ENCODE data around the gene TMEM244. TPM values are rescaled to one million over a fixed set of nuclear protein-coding genes. Genes with fewer than 3 reads are reported as not detected.
"Not testable (repeated sequence)": the region's sequence is repeated elsewhere in the genome, so short reads cannot be mapped to it uniquely, and the experiment has no call there.

The TMEM244 gene
- total and polyA plus RNA-seq, 11 donors, result not detected

DNA sequence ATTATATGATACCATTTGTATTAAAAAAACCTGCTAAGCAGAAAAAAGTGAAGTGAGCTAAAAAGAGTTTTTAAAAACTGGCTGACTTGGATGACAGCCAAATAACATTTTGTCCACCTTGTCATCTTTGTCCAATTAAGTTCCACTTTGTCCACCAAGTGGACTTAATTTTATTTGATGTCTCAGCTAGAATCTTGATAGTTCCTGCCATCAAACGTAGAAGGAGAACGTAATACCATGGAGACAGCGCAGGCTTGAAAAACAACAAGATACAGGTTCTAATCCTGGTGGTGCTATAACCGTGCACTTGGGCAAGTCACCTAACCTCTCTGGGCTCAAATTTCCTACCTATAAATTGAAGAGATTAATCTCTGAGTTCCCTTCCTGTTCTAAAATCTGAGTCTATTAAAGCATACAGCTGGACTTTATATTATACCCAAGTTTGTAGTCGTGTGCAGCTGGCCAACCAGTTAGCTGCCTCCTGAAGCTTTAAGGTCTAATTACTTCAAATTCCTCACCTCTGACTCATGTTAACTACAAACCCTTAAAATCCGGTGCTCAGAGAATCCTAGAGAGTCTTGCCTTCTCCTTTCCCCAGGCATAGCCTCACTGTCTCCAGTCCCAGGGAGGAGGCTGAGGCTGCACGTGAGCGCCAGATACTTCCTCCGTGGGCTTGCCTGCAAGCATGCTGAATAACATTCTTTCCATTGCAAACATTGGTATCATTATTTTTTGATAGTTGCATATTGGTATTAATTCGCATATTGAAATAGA, 16.8 kb downstream of the TMEM244 start:
- no peaks in the 10 kb centered on the region for H3K4me1 ChIP-seq
- TF ChIP-seq POLR2A (IDR thresholded peaks at IDR 0.05), result no peak
- TF ChIP-seq, protein P1, sequence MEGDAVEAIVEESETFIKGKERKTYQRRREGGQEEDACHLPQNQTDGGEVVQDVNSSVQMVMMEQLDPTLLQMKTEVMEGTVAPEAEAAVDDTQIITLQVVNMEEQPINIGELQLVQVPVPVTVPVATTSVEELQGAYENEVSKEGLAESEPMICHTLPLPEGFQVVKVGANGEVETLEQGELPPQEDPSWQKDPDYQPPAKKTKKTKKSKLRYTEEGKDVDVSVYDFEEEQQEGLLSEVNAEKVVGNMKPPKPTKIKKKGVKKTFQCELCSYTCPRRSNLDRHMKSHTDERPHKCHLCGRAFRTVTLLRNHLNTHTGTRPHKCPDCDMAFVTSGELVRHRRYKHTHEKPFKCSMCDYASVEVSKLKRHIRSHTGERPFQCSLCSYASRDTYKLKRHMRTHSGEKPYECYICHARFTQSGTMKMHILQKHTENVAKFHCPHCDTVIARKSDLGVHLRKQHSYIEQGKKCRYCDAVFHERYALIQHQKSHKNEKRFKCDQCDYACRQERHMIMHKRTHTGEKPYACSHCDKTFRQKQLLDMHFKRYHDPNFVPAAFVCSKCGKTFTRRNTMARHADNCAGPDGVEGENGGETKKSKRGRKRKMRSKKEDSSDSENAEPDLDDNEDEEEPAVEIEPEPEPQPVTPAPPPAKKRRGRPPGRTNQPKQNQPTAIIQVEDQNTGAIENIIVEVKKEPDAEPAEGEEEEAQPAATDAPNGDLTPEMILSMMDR (IDR thresholded peaks at IDR 0.05), result no peak
- H3K27me3 ChIP-seq, result peaks cover 0 to 4% (median 0%) of the 10 kb centered on the region in 9 donors
- whole genome bisulfite sequencing, 4 donors, result 54 to 63% (median 61%) methylated on average over 10 of the region's 10 CpGs
- no peaks in the 10 kb centered on the region for H3K9me3 ChIP-seq
- H3K4me3 ChIP-seq, result no peak overlapping the region
- no peak for DNase-seq
- intact Hi-C loops (cut with DNase I), result no loop called here
- H3K36me3 ChIP-seq, result no peaks in the 10 kb centered on the region
- H3K27ac ChIP-seq, result no peak overlapping the region
- ATAC-seq, result no peak

DNA sequence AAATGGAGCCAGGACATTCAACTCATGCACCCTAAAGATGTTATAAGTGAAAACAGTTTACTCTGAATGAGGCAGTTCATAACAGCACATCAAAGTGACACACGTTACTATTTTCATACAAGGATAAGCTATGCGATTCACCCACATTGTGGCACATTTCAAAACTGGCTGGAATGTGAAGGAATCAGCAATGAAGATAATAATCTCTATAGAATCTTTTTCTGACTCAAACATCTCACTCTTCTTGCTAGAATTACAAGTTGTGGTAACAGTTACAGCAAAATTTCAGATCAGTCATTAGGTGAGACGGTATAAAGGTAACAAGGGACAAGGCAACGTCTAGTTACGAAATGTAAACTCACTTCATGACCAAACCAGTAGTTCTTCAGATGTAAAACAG, 17.5 kb downstream of the TMEM244 start:
- Histone ChIP-seq H3K9me3 (no peaks in the 10 kb centered on the region), H3K27me3 (peaks cover 0 to 4% (median 0%) of the 10 kb centered on the region in 9 donors), H3K4me1 (no peaks in the 10 kb centered on the region), H3K27ac (no peak overlapping the region), H3K36me3 (no peaks in the 10 kb centered on the region), H3K4me3 (no peak overlapping the region)
- intact Hi-C loops (cut with DNase I), result no loop called here
- DNase-seq, result no peak
- ATAC-seq, result no peak
- TF ChIP-seq, protein P1 (IDR thresholded peaks at IDR 0.05), result no peak
- no peak for TF ChIP-seq POLR2A (IDR thresholded peaks at IDR 0.05)
- WGBS, 4 donors, result 84 to 93% (median 88%) methylated on average over 5 of the region's 5 CpGs

DNA sequence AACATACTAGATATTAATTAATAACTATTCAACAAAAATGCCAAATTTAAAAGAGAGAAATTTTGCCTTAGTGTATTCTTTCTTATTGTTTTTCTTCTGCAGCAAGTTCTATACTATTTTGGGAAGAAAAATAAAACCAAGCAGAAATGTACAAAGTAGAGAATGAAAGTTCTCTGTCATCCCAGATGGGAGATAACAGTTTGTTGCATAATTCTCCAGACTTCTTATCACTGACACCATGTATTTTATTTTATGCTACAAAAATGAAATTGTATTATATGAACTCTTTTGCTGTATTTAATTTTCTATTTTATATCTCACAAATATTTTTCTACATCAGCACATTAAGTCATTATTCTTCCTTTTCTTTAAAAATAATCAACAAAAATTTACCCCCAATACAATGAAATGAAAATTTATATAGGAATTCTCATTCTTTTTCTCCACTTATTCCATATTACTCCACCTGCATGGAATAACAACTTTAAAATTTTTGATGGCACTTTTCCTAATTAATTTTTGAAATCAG, 18.2 kb downstream of the TMEM244 start:
- peaks cover 0 to 2% (median 0%) of the 10 kb centered on the region in 12 donors for H3K9me3 ChIP-seq
- no peak for ATAC-seq
- intact Hi-C loops (cut with DNase I), result no loop called here
- H3K4me1 ChIP-seq, result no peaks in the 10 kb centered on the region
- H3K27me3 ChIP-seq, result peaks cover 0 to 4% (median 0%) of the 10 kb centered on the region in 9 donors
- no peak overlapping the region for H3K27ac ChIP-seq
- no peak overlapping the region for H3K4me3 ChIP-seq
- H3K36me3 ChIP-seq, result no peaks in the 10 kb centered on the region
- DNase-seq, result no peak
- TF ChIP-seq, protein P1 (IDR thresholded peaks at IDR 0.05), result no peak
- TF ChIP-seq POLR2A (IDR thresholded peaks at IDR 0.05), result no peak

DNA sequence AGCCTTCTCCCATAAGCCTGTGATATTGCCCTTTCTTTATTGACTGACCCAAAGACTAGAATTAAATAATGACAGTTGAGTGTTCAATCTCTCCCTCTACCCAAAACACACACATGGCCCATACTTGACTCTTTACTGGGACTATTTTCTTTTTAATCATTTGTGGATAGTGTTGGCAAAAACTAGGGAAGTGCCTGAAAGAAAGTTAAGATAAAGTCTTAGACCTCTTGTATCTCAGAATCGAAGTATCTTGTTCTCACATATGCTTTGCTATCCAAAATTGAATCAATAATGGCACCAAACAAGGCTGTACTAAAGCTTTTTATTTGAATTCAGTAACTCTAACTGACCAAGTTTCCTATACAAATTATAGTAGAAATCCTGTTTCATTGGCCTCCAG, 19.0 kb downstream of the TMEM244 start:
- Histone ChIP-seq H3K27ac (no peak overlapping the region), H3K4me1 (no peaks in the 10 kb centered on the region), H3K4me3 (no peak overlapping the region), H3K36me3 (no peaks in the 10 kb centered on the region), H3K9me3 (peaks cover 0 to 8% (median 0%) of the 10 kb centered on the region in 12 donors), H3K27me3 (peaks cover 0 to 4% (median 0%) of the 10 kb centered on the region in 9 donors)
- 57 to 67% (median 63%) methylated on average over 1 of the region's 1 CpG for WGBS, 4 donors
- TF ChIP-seq, protein P1 (IDR thresholded peaks at IDR 0.05), result no peak
- no peak for TF ChIP-seq POLR2A (IDR thresholded peaks at IDR 0.05)
- DNase-seq, result no peak
- ATAC-seq, result no peak
- intact Hi-C loops (cut with DNase I), result no loop called here

DNA sequence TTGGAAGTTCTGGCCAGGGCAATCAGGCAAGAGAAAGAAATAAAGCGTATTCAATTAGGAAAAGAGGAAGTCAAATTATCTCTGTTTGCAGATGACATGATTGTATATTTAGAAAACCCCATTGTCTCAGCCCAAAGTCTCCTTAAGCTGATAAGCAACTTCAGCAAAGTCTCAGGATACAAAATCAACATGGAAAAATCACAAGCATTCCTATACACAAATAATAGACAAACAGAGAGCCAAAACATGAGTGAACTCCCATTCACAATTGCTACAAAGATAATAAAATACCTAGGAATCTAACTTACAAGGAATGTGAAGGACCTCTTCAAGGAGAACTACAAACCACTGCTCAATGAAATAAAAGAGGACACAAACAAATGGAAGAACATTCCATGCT, 21.6 kb downstream of the TMEM244 start:
- H3K9me3 ChIP-seq; H3K4me1 ChIP-seq; H3K27ac ChIP-seq; ATAC-seq; H3K27me3 ChIP-seq; intact Hi-C loops (cut with DNase I); H3K4me3 ChIP-seq; DNase-seq; H3K36me3 ChIP-seq: not testable (repeated sequence)
- 30 to 61% (median 35%) methylated on average over 1 of the region's 1 CpG for WGBS, 4 donors

Data from heart left ventricle (tissue), 16 donors.